ENCODE results near the gene FBLN2. TPM values are rescaled to one million over a fixed set of nuclear protein-coding genes. Genes with fewer than 3 reads are reported as not detected.

The FBLN2 gene
- polyA plus RNA-seq, 1 donor, result 14.4 TPM

GRCh38 chr3:13571831-13572750, 23.2 kb downstream of the FBLN2 start:
- no peak for DNase-seq
- no peaks in the 10 kb centered on the region for H3K36me3 ChIP-seq (ENCODE audit: control insufficient read depth, insufficient read depth, low read length)
- peaks cover 5% of the 10 kb centered on the region for H3K4me1 ChIP-seq (ENCODE audit: control insufficient read depth, insufficient read depth, low read length)
- WGBS (ENCODE audit: insufficient coverage, low lambda C conversion rate), result no CpG with 5 or more reads among the region's 18 CpGs
- no peak overlapping the region for H3K27ac ChIP-seq (ENCODE audit: low read length)
- no peak overlapping the region for H3K4me3 ChIP-seq (ENCODE audit: low read length)
- no peaks in the 10 kb centered on the region for H3K9me3 ChIP-seq (ENCODE audit: control insufficient read depth, low read depth, low read length)
- no peaks in the 10 kb centered on the region for H3K27me3 ChIP-seq (ENCODE audit: control insufficient read depth, insufficient read depth, low read length)

DNA sequence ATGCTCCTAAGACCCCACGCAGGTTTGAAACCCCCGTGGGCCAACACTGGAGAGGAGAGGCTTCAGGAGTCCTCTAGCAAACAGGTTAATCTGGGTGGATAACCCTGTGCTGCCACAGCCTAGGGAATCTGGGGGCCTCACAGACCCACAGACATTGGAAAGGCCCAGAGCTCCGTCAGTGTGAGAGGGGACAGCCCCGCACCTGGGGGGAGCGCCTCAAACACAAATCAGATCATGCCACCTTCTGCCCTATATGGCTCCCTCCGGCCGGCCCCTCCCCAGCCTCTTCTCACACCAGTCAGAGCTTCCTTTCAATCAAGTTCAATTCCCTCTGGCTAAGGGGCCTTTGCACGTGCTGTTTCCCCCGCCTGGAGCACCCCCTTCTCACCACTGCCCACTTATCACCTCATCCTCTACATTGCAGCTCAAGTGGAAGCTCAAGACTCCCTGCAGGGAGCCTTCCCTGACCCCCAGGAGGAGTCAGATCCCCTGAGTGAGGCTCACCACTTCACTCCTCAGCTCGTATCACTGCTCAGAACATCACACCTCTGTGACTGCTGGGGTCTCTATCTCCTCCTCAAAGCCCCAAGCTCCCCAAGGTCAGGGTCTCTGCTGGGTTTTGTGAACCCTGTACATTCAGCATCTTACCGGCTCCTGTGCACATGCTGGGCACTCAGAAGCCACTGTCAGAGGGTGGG, 24.1 kb downstream of the FBLN2 start:
- H3K36me3 ChIP-seq (ENCODE audit: control insufficient read depth, insufficient read depth, low read length), result no peaks in the 10 kb centered on the region
- WGBS (ENCODE audit: insufficient coverage, low lambda C conversion rate), result 100% methylated on average over 1 of the region's 11 CpGs
- no peak overlapping the region for H3K4me3 ChIP-seq (ENCODE audit: low read length)
- no peak for DNase-seq
- no peaks in the 10 kb centered on the region for H3K9me3 ChIP-seq (ENCODE audit: control insufficient read depth, low read depth, low read length)
- H3K4me1 ChIP-seq (ENCODE audit: control insufficient read depth, insufficient read depth, low read length), result peaks cover 5% of the 10 kb centered on the region
- no peak overlapping the region for H3K27ac ChIP-seq (ENCODE audit: low read length)
- H3K27me3 ChIP-seq (ENCODE audit: control insufficient read depth, insufficient read depth, low read length), result no peaks in the 10 kb centered on the region

DNA sequence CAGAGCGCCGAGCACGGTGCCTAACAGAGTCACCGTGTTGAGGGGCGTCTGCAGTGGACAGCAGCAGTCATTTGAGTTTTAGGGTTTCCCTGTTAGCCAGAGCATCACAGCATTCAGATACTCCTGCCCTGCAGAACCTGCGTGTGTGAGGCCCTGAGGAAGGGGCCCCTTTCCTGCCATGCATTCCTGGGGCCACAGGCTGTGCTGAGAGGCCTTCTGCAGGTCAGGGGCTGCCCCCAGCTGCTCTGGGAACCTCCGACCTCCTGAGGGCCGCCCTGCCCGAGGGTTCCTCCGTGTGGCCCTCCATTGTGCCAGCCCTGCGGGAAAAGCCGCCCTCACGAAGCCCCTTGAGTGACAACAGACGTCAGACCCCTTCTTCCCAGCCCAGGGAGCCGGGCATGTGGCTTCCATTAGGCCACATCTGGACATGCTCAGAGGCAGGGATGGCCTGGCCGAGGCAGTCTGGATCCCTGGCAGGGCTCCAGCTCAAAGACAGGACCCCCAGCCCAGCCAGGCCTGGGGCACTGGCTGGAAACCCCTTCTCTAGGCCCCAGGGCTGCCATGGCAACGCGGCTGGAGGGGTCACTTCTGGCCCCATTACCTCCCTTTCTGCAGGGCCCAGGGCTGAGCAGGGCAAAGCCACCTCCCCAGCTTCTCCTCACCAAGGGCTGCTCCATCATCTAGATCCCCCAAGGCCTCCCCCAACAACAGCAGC, 25.3 kb downstream of the FBLN2 start:
- DNase-seq, result peak in 1 of 2 donors; percentile 15
- Histone ChIP-seq H3K9me3 (ENCODE audit: control insufficient read depth, low read depth, low read length) (no peaks in the 10 kb centered on the region), H3K27ac (ENCODE audit: low read length) (no peak overlapping the region), H3K4me1 (ENCODE audit: control insufficient read depth, insufficient read depth, low read length) (peaks cover 5% of the 10 kb centered on the region), H3K36me3 (ENCODE audit: control insufficient read depth, insufficient read depth, low read length) (no peaks in the 10 kb centered on the region), H3K27me3 (ENCODE audit: control insufficient read depth, insufficient read depth, low read length) (no peaks in the 10 kb centered on the region), H3K4me3 (ENCODE audit: low read length) (no peak overlapping the region)
- 100% methylated on average over 1 of the region's 18 CpGs for WGBS (ENCODE audit: insufficient coverage, low lambda C conversion rate)

GRCh38 chr3:13574798-13575451, 26.0 kb downstream of the FBLN2 start:
- Histone ChIP-seq H3K27ac (ENCODE audit: low read length) (no peak overlapping the region), H3K9me3 (ENCODE audit: control insufficient read depth, low read depth, low read length) (no peaks in the 10 kb centered on the region), H3K36me3 (ENCODE audit: control insufficient read depth, insufficient read depth, low read length) (no peaks in the 10 kb centered on the region), H3K4me3 (ENCODE audit: low read length) (no peak overlapping the region), H3K4me1 (ENCODE audit: control insufficient read depth, insufficient read depth, low read length) (peaks cover 5% of the 10 kb centered on the region), H3K27me3 (ENCODE audit: control insufficient read depth, insufficient read depth, low read length) (no peaks in the 10 kb centered on the region)
- WGBS (ENCODE audit: insufficient coverage, low lambda C conversion rate), result no CpG with 5 or more reads among the region's 18 CpGs
- DNase-seq, result no peak

- peak in 1 of 2 donors; percentile 12 for DNase-seq
- no peaks in the 10 kb centered on the region for H3K27me3 ChIP-seq (ENCODE audit: control insufficient read depth, insufficient read depth, low read length)
- no peaks in the 10 kb centered on the region for H3K36me3 ChIP-seq (ENCODE audit: control insufficient read depth, insufficient read depth, low read length)
- peaks cover 5% of the 10 kb centered on the region for H3K4me1 ChIP-seq (ENCODE audit: control insufficient read depth, insufficient read depth, low read length)
- no peak overlapping the region for H3K27ac ChIP-seq (ENCODE audit: low read length)
- WGBS (ENCODE audit: insufficient coverage, low lambda C conversion rate), result no CpG with 5 or more reads among the region's 11 CpGs
- no peak overlapping the region for H3K4me3 ChIP-seq (ENCODE audit: low read length)
- no peaks in the 10 kb centered on the region for H3K9me3 ChIP-seq (ENCODE audit: control insufficient read depth, low read depth, low read length)
Observed at GRCh38 chr3:13575459-13576061, 26.6 kb downstream of the FBLN2 start.

DNA sequence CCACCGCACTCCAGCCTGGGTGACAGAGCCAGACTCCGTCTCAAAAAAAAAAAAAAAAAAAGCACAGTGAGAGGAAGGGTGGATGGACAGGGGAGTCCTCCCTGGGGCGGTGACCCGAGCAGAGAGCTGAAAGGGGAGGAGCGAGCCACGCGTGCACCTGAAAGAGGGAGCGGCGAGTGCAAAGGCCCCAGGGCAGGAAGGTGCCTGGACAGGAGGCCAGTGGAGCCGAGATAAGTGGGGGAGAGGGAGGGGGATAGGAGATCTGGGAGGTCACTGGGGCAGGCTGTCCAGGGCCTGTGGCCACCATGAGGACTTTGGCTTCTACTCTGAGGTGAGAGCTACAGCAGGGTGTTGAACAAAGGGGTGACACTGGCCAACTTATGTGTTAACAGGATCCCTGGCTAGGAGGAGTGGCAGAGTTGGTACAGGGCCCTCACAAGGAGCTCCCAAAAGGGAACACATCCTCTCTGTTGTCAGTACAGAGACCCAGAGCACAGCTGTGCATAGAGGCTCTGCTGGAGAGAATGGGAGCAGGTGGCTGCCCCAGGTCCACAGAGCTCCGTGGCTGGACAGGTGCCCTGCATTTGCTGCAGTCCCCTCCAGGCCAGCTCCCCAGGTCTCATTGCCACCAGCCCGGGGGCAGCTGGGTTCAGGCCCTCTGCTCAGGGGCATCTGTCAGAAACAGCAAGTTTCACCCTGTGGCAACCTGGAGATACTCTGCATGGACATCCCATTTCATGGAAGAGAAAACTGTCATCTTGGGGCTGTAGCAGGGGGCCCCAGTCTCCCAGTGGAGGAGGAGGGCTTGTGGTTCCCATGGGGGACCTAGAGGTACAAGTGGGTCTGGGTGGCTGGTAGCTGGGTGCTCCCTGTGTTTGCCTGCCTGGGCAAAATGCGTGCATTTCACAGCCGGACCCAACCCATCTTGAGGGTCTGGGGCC, 28.5 kb downstream of the FBLN2 start:
- peaks cover 5% of the 10 kb centered on the region for H3K4me1 ChIP-seq (ENCODE audit: control insufficient read depth, insufficient read depth, low read length)
- H3K27ac ChIP-seq (ENCODE audit: low read length), result no peak overlapping the region
- H3K36me3 ChIP-seq (ENCODE audit: control insufficient read depth, insufficient read depth, low read length), result no peaks in the 10 kb centered on the region
- no peaks in the 10 kb centered on the region for H3K9me3 ChIP-seq (ENCODE audit: control insufficient read depth, low read depth, low read length)
- no peak overlapping the region for H3K4me3 ChIP-seq (ENCODE audit: low read length)
- H3K27me3 ChIP-seq (ENCODE audit: control insufficient read depth, insufficient read depth, low read length), result no peaks in the 10 kb centered on the region
- WGBS (ENCODE audit: insufficient coverage, low lambda C conversion rate), result no CpG with 5 or more reads among the region's 14 CpGs
- DNase-seq, result no peak

DNA sequence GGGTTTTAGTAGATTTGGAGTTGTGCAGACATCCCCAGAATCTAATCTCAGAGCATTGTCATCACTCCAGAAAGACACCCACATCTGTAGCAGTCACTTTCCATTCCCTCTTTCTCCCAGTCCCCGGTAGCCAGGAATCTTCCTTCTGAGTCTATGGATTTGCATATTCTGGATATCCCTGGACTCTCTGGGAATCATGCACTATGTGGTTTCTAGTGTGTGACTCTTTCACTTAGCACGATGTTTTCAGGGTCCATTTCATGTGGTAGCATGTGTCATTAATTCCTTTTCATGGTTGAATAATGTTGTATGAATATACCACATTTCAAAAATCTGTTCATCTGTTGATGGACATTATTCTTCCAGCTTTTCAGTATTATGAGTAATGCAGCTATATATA, 29.3 kb downstream of the FBLN2 start:
- H3K4me1 ChIP-seq (ENCODE audit: control insufficient read depth, insufficient read depth, low read length), result peaks cover 5% of the 10 kb centered on the region
- WGBS (ENCODE audit: insufficient coverage, low lambda C conversion rate), result 80% methylated on average over 2 of the region's 2 CpGs
- no peak overlapping the region for H3K27ac ChIP-seq (ENCODE audit: low read length)
- no peak overlapping the region for H3K4me3 ChIP-seq (ENCODE audit: low read length)
- no peaks in the 10 kb centered on the region for H3K27me3 ChIP-seq (ENCODE audit: control insufficient read depth, insufficient read depth, low read length)
- no peak for DNase-seq
- H3K9me3 ChIP-seq (ENCODE audit: control insufficient read depth, low read depth, low read length), result no peaks in the 10 kb centered on the region
- no peaks in the 10 kb centered on the region for H3K36me3 ChIP-seq (ENCODE audit: control insufficient read depth, insufficient read depth, low read length)

DNA sequence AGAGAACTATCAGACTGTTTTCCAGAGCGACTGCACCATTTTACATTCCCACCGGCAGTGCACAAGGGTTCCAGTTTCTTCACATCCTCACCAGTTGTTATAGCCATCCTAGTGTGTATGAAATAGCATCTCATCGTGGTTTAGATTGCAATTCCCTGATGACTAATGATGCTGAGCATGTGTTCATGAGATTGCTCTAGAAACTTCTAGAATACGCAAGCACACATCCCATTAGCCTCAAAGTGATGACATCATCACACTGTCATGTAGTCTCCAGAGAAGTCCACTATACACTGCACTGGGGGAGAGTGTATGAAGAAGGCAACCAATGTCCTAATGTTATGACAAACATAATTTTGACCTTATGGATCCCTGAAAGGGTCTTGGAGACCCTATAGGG, 30.1 kb downstream of the FBLN2 start:
- H3K4me3 ChIP-seq (ENCODE audit: low read length), result no peak overlapping the region
- H3K27ac ChIP-seq (ENCODE audit: low read length), result no peak overlapping the region
- no peaks in the 10 kb centered on the region for H3K27me3 ChIP-seq (ENCODE audit: control insufficient read depth, insufficient read depth, low read length)
- H3K9me3 ChIP-seq (ENCODE audit: control insufficient read depth, low read depth, low read length), result no peaks in the 10 kb centered on the region
- H3K36me3 ChIP-seq (ENCODE audit: control insufficient read depth, insufficient read depth, low read length), result no peaks in the 10 kb centered on the region
- WGBS (ENCODE audit: insufficient coverage, low lambda C conversion rate), result no CpG with 5 or more reads among the region's 4 CpGs
- DNase-seq, result no peak
- H3K4me1 ChIP-seq (ENCODE audit: control insufficient read depth, insufficient read depth, low read length), result peaks cover 3% of the 10 kb centered on the region
